Transverse colon (tissue), 4 donors: ENCODE measurements around the gene ACOT4. TPM values are rescaled to one million over a fixed set of nuclear protein-coding genes. Genes with fewer than 3 reads are reported as not detected.

Experiments
- DNase-seq: peaks from one replicate; pipeline ENCODE4 v3.0.0-alpha.2; 2019
- H3K27ac ChIP-seq, 4 donors: fragments of 200-600 bp; sonication (generic); 2 replicates each; pipeline ENCODE4 v1.5.1; 2016 to 2018; ENCODE audit warnings: inconsistent platforms in 4 of 4
- H3K27me3 ChIP-seq: fragments of 200-600 bp; sonication (generic); 2 replicates; pipeline ENCODE4 v1.5.1; 2017; ENCODE audit warnings: inconsistent platforms
- H3K36me3 ChIP-seq, 4 donors: fragments of 200-600 bp; sonication (generic); 2 replicates each; pipeline ENCODE4 v1.5.1; 2017 to 2019; ENCODE audit warnings: inconsistent platforms in 4 of 4
- H3K4me1 ChIP-seq, 4 donors: fragments of 200-600 bp; sonication (generic); 2 replicates each; pipeline ENCODE4 v1.5.1; 2017 to 2020; ENCODE audit warnings: inconsistent platforms in 4 of 4
- H3K4me3 ChIP-seq, 4 donors: fragments of 200-600 bp; sonication (generic); 1 replicate in 1 of 4; 2 replicates in 3 of 4; pipeline versions ENCODE4 v1.5.1 to v1.6.1; 2017 to 2019; ENCODE audit warnings: inconsistent platforms in 4 of 4
- H3K9me3 ChIP-seq, 2 donors: fragments of 200-600 bp; sonication (generic); 2 replicates each; pipeline ENCODE4 v1.5.1; 2017 to 2019; ENCODE audit warnings: inconsistent platforms in 2 of 2
- CTCF ChIP-seq, 5 experiments: fragments of 200-600 bp in 3 of 5; fragments of 450-650 bp in 2 of 5; sonication (generic) in 3 of 5; IDR thresholded peaks; 1 replicate in 2 of 5; 2 replicates in 3 of 5; pipeline ENCODE4 v1.5.1; 2016 to 2017; ENCODE audit warnings: antibody characterized with exemption in 5 of 5, inconsistent platforms in 3 of 5, mild to moderate bottlenecking in 2 of 5, moderate library complexity in 1 of 5
- EP300 ChIP-seq: sonication (generic); formaldehyde crosslinking; IDR thresholded peaks from one replicate; pipeline ENCODE4 v1.6.1; 2017; ENCODE audit warnings: antibody characterized with exemption, low read depth
- POLR2A ChIP-seq: fragments of 450-650 bp; IDR thresholded peaks from one replicate; pipeline ENCODE4 v1.6.1; 2016; ENCODE audit warnings: antibody characterized with exemption, mild to moderate bottlenecking, moderate library complexity
- POLR2AphosphoS5 ChIP-seq, 3 donors: sonication (generic); formaldehyde crosslinking; IDR thresholded peaks; one replicate each; pipeline ENCODE4 v1.6.1; 2016; ENCODE audit warnings: antibody characterized with exemption in 3 of 3
- WGBS, 2 donors: methylation state at CpG; one replicate each; pipeline ENCODE4 v1.1.5; 2018; ENCODE audit warnings: low coverage in 1 of 2; 5-methylcytosine and 5-hydroxymethylcytosine counted together
- in situ Hi-C, 4 donors: fragments of 200-750 bp; cut with MboI; loops; one replicate each; pipeline versions ENCODE4 v1.15.0 to v1.15.1; 2017; ENCODE audit warnings: low sequenced_read_pairs in 3 of 4, low pct_ligation_motif_present in 1 of 4, low pct_unique_long_range_greater_than_20kb in 1 of 4
- intact Hi-C: fragments of 100-400 bp; cut with DNase I; formaldehyde crosslinking; loops from one replicate; pipeline ENCODE4 v1.15.1; 2023; ENCODE audit warnings: low total_unique reads
- total RNA-seq, 4 donors: library from RNA; depleted of rRNA; stranded (reverse); fragments of >200 nt; gene quantifications; one replicate each; pipeline ENCODE4 v1.1.0, GENCODE V29; 2016

The ACOT4 gene
- total RNA-seq, 4 donors from 2014 or later = 3.5 to 5.2 TPM; not detected in 2

- Histone ChIP-seq H3K27ac (no peak overlapping the region), H3K9me3 (no peaks in the 10 kb centered on the region), H3K36me3 (no peaks in the 10 kb centered on the region), H3K4me3 (no peak overlapping the region), H3K4me1 (peaks cover 0 to 3% (median 0%) of the 10 kb centered on the region in 4 donors), H3K27me3 (no peaks in the 10 kb centered on the region)
- in situ Hi-C loops = no loop called here
- intact Hi-C loops = no loop called here
- 100% methylated on average over 1 of the region's 1 CpG for WGBS, 2 donors
- DNase-seq = no peak
- no peak for TF ChIP-seq POLR2AphosphoS5 (IDR thresholded peaks at IDR 0.05)
- no peak for TF ChIP-seq EP300
- TF ChIP-seq CTCF (IDR thresholded peaks at IDR 0.05) = no peak
- no peak for TF ChIP-seq POLR2A
These were observed 15.6 kb downstream of the ACOT4 start for GRCh38 chr14:73607241-73607640.

GRCh38 chr14:73610687-73611086 is 19.0 kb downstream of the ACOT4 start:
- in situ Hi-C loops (no loop called here), intact Hi-C loops (no loop called here)
- Histone ChIP-seq H3K4me3 (no peak overlapping the region), H3K27me3 (no peaks in the 10 kb centered on the region), H3K4me1 (peaks cover 0 to 4% (median 2%) of the 10 kb centered on the region in 4 donors), H3K9me3 (no peaks in the 10 kb centered on the region), H3K27ac (no peak overlapping the region), H3K36me3 (no peaks in the 10 kb centered on the region)
- TF ChIP-seq POLR2AphosphoS5 (IDR thresholded peaks at IDR 0.05) = no peak
- TF ChIP-seq EP300 = no peak
- no peak for TF ChIP-seq CTCF (IDR thresholded peaks at IDR 0.05)
- no peak for TF ChIP-seq POLR2A
- no peak for DNase-seq
- 42 to 64% methylated on average over 2 of the region's 2 CpGs for WGBS, 2 donors

GRCh38 chr14:73612339-73613045 is 20.8 kb downstream of the ACOT4 start, which contains the start of gene ACOT6:
Gene ACOT6 (plus strand): TSS chr14:73612517. CDS start chr14:73612572, 55 bp downstream.
- peak within 1 kb of the TSS; percentile 27 to 73 (median 59) for H3K4me3 ChIP-seq
- TF ChIP-seq POLR2AphosphoS5 (IDR thresholded peaks at IDR 0.05) (peak in 2 of 3 donors; percentile 14 to 27), EP300 (no peak), CTCF (IDR thresholded peaks at IDR 0.05) (no peak), POLR2A (peak; percentile 32)
- no peaks in the 10 kb centered on the region for H3K9me3 ChIP-seq
- peak; percentile 75 for DNase-seq
- H3K36me3 ChIP-seq = no peaks in the 10 kb centered on the region
- H3K27ac ChIP-seq = peak within 1 kb of the TSS; percentile 82 to 84 (median 82)
- intact Hi-C loops = no loop called here
- in situ Hi-C loops = no loop called here
- no peaks in the 10 kb centered on the region for H3K27me3 ChIP-seq
- peaks cover 0 to 4% (median 2%) of the 10 kb centered on the region in 4 donors for H3K4me1 ChIP-seq
- WGBS, 2 donors = 0% methylated on average over 27 of the region's 84 CpGs; no CpG with 5 or more reads in 1 of the 2 donors

GRCh38 chr14:73613046-73613383 is 21.3 kb downstream of the ACOT4 start:
- peak overlapping the region; percentile 27 to 73 (median 59) for H3K4me3 ChIP-seq
- no peaks in the 10 kb centered on the region for H3K27me3 ChIP-seq
- WGBS, 2 donors = 4% methylated on average over 13 of the region's 13 CpGs; no CpG with 5 or more reads in 1 of the 2 donors
- no peaks in the 10 kb centered on the region for H3K9me3 ChIP-seq
- no peaks in the 10 kb centered on the region for H3K36me3 ChIP-seq
- DNase-seq = no peak
- H3K4me1 ChIP-seq = peaks cover 0 to 4% (median 2%) of the 10 kb centered on the region in 4 donors
- intact Hi-C loops (no loop called here), in situ Hi-C loops (no loop called here)
- H3K27ac ChIP-seq = peak overlapping the region; percentile 82 to 84 (median 82)
- TF ChIP-seq CTCF (IDR thresholded peaks at IDR 0.05) = no peak
- no peak for TF ChIP-seq POLR2A
- TF ChIP-seq POLR2AphosphoS5 (IDR thresholded peaks at IDR 0.05) = no peak
- TF ChIP-seq EP300 = no peak
